A549 (cell line): ENCODE data around the gene ADAMTS2.

Source experiments
- CTCF ChIP-seq: fragments of >200 bp; sonication (Bioruptor Twin); formaldehyde crosslinking; IDR thresholded peaks from 3 replicates; pipeline ENCODE4 v1.5.1; 2016
- EP300 ChIP-seq, 2 experiments: fragments of >200 bp; sonication (Bioruptor Twin); formaldehyde crosslinking; IDR thresholded peaks; 2 replicates in 1 of 2; 3 replicates in 1 of 2; pipeline ENCODE4 v1.6.1; 2016 to 2017
- KDM1A ChIP-seq: fragments of 200-600 bp; sonication (generic); IDR thresholded peaks from 2 replicates; pipeline ENCODE4 v1.6.1; 2016; ENCODE audit warnings: low read depth, mild to moderate bottlenecking
- MAFK ChIP-seq: fragments of 450-650 bp; IDR thresholded peaks from 2 replicates; pipeline ENCODE4 v1.6.1; 2014; ENCODE audit not compliant: partially characterized antibody
- PBX3 ChIP-seq: IDR thresholded peaks from 2 replicates; pipeline ENCODE4 v1.6.1; 2012
- POLR2A ChIP-seq: IDR thresholded peaks from 2 replicates; pipeline ENCODE4 v1.6.1; 2012; ENCODE audit warnings: mild to moderate bottlenecking, low read length
- USF2 ChIP-seq: fragments of 450-650 bp; IDR thresholded peaks from 2 replicates; pipeline ENCODE4 v1.6.1; 2014; ENCODE audit warnings: antibody characterized with exemption
- TF ChIP-seq, protein P1 (sequence below): IDR thresholded peaks from 2 replicates; pipeline ENCODE4 v1.6.1; 2012
- TF ChIP-seq, protein P2 (sequence below): fragments of 200-600 bp; sonication (generic); IDR thresholded peaks from 2 replicates; pipeline ENCODE4 v1.6.1; 2016; ENCODE audit warnings: antibody characterized with exemption, mild to moderate bottlenecking, moderate library complexity

DNA sequence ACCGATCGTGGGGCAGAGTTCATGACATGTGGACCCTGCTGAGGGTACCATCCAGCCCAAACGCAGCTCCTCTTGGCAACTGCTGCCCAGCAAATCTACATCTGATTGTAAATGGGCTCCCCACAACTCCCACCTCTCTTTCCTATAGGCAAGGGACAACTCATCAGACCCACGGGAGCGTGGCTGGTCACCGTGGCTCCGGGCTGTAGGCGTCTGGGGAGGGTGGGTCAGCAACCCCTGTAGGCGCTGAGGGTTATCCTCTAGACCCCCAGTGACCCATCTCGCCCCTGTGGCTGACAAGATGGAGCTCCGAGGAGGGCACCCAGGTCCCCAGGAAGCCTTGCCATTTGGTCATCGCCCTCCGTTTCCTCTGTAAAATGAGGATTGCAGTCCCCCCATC, 162.7 kb downstream of the ADAMTS2 start:
- no peak for TF ChIP-seq POLR2A
- TF ChIP-seq CTCF = no peak
- no peak for TF ChIP-seq PBX3
- no peak for TF ChIP-seq EP300 (IDR thresholded peaks at IDR 0.05)
- TF ChIP-seq, protein P1, sequence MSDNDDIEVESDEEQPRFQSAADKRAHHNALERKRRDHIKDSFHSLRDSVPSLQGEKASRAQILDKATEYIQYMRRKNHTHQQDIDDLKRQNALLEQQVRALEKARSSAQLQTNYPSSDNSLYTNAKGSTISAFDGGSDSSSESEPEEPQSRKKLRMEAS = no peak
- no peak for TF ChIP-seq USF2
- no peak for TF ChIP-seq MAFK
- TF ChIP-seq KDM1A = no peak
- TF ChIP-seq, protein P2, sequence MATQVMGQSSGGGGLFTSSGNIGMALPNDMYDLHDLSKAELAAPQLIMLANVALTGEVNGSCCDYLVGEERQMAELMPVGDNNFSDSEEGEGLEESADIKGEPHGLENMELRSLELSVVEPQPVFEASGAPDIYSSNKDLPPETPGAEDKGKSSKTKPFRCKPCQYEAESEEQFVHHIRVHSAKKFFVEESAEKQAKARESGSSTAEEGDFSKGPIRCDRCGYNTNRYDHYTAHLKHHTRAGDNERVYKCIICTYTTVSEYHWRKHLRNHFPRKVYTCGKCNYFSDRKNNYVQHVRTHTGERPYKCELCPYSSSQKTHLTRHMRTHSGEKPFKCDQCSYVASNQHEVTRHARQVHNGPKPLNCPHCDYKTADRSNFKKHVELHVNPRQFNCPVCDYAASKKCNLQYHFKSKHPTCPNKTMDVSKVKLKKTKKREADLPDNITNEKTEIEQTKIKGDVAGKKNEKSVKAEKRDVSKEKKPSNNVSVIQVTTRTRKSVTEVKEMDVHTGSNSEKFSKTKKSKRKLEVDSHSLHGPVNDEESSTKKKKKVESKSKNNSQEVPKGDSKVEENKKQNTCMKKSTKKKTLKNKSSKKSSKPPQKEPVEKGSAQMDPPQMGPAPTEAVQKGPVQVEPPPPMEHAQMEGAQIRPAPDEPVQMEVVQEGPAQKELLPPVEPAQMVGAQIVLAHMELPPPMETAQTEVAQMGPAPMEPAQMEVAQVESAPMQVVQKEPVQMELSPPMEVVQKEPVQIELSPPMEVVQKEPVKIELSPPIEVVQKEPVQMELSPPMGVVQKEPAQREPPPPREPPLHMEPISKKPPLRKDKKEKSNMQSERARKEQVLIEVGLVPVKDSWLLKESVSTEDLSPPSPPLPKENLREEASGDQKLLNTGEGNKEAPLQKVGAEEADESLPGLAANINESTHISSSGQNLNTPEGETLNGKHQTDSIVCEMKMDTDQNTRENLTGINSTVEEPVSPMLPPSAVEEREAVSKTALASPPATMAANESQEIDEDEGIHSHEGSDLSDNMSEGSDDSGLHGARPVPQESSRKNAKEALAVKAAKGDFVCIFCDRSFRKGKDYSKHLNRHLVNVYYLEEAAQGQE = no peak
